Fibroblast of gingiva (primary cell): ENCODE measurements around the gene CXCR3.
"Not testable (repeated sequence)": the region's sequence is repeated elsewhere in the genome, so short reads cannot be mapped to it uniquely, and the experiment has no call there.

Source experiments
- DNase-seq: peaks from one replicate; pipeline ENCODE4 v3.0.0-alpha.2; 2011; ENCODE audit warnings: low read depth

Gene CXCR3

DNA sequence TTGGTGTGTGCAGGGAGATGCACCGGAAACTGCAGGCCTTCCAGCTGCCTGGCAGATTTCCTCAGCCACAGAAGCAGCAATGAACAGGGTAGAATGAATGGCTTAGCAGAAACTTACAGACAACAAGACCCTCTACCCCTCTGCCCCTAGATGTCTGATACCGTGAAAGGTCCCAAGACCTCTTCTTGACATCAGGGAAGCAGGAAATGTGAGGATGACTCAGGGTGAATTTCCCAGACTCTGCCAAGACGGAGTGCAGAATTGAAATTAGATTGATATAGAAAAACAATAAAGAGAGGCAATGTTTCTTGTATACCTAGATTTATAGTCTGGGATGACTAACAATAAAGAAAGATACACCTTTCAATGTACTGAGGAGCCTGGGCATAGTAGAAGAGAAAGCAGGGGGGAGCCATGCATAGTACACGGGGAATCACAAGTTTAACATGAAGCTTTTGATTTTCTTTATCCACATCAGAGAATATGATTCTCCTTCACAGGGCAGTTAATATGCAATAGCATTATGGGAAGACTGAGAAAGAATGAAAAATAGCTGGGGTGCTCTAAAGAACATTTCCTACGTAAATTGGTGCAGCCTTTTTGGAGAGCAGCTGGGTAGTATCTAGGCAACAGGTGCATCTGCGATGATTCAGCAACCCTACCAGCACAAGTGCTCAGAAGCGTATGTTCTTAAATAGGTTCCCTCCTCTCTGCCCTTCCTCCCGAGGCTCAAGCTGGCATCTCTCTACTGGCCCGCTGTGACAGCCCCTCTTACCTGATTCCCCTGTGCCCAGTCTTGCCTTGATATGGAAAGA is 18.3 kb upstream of the CXCR3 start:
- DNase-seq = no peak

DNA sequence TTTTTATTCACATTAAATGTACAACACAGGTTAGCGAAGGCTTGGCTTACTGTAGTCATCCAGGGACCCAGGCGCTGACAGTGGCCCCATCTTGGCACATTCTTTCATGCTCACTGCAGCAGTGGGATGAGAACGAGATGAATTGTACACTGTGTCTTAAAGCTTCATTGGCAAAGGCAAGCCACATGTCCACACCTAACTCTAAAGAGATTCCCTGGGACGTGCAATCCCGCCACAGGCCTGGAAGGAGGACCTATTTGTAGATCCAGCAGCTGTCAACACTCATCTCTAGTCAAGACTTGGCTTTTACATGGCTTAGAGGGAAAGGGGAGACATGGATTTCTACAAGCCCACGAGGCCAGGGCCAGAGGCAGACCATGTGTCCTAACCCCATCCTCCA is 16.1 kb upstream of the CXCR3 start:
- DNase-seq = no peak

DNA sequence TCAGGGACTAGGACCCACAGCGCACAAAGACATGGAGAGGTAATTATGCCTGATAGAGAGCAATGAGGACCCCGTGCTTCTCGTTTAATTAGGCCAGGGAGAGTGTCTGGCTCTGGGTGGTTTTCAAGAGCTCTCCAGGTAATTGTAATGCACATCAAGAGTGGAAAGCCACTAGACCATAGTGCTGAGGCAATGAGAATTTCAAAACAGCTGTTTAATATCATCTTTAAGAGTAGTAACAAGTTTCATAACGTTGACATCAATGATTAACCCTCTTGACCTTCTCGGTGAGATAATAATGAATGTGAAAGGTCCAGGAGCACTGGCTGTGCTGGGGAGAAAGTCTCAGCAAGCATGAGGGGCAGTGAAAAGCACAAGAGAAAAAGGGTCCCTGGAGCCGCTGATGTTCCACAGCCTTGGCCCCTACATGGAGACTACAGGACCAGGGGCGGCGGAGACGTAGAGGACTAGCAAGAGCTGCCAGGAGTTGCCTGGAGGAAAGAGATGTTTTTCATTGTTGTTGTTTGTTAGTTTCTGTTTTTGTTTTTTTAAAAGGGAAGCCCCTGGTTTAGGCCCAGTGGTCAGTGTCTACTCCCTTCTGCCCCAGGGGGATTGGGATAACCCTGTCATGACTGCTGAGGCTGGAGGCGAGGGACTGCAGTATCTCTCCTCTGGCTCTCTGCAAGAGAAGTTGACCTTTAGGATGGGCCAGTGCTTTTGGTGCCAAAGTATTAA is 14.8 kb upstream of the CXCR3 start:
- DNase-seq = no peak

DNA sequence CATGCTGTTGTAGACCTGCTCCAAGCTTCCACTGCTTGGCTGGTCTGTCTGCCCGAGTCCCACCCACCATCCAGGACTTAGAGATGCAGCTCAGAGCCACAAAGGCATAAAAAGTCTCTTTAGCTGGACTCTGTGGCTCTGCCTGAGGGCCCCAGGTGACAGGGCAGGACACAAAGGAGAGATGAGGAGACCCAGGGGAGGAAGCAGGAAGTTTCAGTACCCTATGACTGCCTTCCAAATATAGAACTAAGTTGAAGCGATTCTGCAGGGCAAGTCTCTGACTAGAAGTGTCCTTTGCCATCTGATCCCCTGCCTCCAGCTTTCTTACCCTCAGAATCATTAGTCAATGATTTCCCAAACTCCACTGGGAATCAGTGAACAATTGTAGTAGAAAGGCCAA is 11.2 kb upstream of the CXCR3 start:
- DNase-seq = no peak

DNA sequence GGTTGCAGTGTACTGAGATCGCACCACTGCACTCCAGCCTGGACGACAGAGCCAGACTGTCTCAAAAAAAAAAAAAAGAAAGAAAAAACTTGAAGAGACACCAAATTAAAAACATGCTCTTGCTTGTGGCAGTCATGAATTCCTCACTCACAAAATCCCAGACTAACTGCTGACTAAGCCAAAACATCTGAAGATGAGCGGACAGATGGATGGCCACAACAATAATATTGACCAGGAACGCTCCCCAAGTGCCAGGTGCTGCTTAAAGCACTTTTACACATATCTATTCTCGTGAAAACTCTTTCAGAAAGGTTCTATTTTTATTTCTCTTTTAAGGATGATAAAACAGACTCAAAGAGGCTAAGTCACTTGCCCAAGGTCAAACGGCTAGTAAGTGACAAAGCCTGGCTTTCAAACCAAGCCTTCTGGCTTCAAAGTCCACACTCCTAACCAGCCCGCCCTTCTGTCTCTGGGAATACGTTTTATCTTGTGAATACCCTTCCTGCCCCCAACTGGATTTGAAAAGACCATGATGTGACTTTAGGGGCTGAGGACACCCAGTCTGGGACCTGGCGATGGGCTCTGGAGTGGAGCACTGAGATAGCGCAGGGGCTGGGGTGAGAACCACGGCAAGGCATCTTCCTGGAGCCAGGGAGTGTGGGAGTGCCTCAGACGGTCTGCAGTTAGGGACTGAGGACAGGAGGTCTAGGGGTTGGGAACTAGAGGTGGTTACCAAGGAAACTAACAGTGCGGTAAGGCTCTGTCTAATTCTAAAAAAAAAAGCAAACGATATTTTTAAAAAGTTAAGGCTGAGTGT is 9.5 kb upstream of the CXCR3 start:
- peak; percentile 12 for DNase-seq

DNA sequence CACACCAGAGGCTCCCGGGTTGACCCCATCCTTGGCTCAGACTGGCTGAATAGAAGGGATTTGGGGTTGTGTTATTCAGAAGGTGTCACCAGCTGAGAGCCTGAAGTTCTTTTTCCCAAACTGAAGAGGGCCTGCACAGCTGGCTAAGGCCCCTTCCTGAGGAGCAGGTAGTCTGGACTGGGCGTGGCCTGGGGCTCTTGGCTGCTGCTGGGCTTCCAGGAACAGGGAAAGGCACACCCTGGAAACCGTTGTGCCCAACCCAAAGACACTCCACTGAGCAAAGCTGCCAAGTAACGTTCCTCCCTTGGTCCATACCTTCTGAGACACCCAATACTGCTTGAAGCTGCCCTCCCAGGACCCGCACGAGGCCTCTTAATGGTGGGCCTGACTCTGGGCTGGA is 8.3 kb upstream of the CXCR3 start:
- no peak for DNase-seq

DNA sequence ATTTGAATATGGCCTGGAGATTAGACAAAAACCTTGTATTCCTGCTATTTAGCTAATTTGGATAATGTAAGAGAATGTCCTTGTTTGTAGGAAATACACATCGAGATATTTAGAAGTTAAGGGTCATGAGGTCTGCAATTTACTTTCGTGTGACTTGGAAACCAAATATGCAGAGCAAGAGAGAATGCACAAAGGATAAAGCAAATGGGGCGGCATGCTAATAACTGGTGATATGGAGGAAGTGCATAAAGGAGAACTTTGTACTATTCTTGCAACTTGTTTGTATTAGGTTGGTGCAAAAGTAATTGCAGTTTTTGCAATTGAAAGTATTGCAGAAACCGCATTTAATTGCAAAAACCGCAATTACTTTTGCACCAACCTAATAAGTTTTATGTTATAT is 7.2 kb upstream of the CXCR3 start:
- DNase-seq = no peak

DNA sequence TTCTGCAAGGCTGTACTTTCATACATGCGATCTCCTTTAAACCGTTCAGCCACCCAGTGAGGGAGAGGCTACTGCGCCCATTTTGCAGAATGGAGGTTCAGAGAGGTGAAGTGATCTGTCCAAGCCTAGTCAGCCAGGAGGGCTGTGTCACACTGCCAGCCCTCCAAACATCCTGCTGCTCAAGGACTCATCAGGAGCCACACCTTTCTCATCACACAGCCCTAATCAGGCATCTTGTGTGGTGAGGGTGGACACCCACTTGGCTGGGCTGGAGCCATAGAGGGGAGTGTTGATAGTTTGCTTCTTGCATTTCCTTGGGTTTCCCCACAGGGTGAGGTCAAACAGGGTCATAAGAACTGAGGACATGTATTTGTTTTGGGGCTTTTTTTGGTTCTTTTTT is 5.4 kb upstream of the CXCR3 start:
- no peak for DNase-seq

DNA sequence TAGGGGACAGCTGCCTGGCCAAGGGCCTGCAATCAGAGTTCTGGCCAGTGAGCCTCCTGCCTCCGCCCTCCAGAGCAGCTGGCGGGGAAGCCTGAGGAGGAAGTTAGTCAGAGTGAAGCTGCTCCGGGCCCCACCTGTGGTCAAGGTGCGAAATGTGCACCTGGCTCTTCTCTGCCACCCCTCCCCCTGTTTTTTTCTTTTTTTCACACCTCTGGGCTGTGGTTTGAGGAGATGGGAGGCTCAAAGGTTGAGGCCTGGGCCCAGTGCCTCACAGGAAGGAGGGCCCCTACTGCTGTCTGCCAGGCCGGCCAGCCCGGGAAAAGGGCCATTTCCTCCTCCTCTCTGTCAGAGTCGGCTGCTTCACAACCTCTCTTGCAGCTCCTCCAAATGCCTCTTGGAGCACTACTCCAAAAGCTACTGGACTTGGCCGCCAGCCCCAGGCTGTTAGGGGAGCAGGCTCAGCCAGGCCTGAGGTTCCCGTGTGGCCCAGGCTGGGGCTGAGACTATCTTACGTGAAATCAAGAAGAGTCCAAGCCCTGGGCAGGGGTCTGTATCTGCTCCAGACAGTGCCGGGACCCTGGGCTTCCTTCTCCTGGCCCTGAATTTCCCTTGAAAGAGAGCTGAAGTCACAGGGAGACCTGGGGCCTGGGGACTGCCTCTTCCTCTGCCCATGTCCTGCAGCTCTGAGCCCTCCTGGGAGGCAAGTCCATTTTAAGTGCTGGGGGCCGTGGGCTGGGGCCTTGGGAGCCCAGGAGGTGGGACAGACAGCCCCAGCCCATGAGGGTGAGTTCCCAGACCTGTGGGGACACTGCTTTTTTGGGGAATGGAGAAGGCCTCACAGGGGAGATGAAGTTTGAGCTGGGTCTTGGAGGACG is 4.5 kb upstream of the CXCR3 start:
- DNase-seq = peak; percentile 56

DNA sequence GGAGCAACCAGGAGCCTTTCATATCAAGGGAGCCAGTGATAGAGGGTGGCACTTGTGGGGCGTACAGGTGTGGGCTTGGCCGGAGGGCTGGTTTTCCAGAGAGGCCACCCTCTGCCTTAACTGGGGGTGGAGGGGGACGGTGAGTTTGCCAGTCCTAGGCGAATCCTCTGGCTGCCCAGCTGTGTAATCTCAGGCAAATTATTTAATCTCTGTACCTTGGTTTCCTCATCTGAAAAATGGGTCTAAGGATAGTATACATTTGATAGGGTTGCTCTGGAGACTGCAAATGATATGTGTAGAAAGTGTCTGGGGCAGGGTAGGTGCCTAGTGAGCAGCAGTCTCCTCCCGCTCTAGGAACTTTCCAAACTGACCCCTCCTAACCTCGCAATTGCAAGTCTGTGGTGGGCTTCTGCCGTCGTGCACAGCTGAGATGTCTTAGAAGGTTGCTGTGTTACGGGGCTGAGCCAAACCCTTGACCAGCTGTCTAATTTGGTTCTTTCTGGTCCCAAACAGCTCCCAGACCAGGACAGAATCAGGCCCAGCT is 3.8 kb upstream of the CXCR3 start:
- DNase-seq = no peak

DNA sequence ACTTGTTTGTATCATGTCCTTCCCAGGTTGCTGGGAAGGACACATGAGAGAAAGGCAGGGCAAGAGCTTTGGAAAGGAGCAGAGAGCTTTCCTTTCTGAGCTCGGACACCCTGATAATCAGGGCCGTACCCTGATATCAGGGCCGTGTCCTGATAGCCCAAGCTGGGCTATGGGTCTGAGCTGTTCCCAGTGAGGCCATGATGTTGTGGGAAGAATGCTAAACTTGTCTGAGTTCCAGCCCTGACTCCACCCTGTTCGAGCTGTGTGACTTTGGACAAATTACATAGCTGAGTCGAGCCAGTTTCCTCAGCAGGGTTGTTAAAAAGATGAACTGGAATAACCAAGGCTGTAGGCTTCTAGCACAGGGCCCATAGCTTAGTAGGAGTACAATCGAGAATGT is 3.3 kb upstream of the CXCR3 start:
- peak; percentile 5 for DNase-seq

DNA sequence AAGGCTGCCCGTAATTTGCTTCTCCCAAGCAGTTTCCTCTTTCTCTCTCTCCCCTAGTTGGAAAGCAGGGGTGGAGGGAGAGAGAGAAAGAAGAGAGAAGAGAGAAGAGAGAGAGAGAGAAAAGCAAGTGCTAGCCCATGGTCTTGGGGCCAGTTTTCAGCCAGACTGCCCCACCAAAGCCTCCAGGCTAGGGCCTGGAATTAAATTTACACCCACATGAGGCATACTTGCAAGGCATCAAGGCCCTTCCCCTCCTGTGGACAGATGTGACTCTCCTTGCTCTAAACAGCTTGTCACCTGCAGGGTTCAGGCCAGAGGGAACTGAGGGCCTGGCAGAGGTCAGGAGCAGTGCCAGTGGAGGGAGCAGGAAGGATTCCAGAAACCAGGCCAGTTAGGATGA is 1.7 kb upstream of the CXCR3 start:
- no peak for DNase-seq

DNA sequence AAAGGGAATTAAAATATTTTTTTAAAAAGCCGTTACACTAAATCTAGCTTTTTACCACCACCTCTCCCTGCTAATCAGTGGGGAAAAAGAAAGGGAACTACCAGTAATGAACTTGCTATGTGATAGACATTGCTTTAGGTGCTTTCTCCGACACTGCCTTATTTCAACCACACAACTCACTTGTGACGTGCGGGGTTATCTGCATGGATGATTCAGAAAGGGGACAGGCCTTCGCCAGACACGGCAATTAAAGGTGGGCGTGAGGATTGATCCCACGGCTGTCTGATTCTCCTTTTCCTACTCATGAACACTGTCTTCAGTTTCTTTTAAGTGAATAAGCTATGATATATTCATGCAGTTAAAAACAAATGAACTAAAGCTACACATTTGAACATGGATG is 882 bp upstream of the CXCR3 start:
- DNase-seq = no peak

DNA sequence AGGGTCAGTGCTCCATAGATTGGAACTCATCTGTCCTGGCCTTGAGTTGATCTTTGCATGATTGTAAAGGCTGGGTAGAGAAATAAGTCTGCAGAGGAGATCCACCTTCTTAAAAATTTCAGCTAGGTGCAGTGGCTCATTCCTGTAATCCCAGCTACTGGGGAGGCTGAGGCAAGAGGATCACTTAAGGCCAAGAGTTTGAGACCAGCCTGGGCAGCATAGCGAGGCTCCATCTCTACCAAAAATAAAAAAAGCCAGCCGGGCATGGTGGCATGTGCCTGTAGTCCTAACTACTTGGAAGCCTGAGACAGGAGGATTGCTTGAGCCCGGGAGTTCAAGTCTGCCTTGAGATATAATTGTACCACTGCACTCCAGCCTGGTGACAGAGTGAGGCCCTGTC is 476 bp upstream of the CXCR3 start:
- no peak for DNase-seq

DNA sequence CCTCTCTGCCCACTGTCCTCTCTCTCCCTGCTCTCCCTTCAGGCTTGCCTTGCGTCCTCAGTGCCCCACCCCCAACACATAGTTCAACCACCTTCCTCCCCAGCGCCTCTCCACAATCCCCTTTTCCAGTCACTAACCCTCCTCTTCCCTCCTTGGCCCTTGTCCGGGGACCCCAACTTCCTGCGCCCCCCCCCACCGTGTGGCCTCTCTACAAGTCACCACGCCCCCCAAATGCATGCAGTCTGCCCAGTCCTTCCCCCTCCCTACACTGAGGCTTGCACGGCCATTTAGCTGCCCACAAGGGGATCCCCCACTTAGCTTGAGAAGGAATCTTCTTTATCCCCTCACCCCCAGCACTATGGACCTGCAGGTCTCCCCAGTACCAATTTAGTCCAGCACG is 569 bp downstream of the CXCR3 start:
- no peak for DNase-seq

DNA sequence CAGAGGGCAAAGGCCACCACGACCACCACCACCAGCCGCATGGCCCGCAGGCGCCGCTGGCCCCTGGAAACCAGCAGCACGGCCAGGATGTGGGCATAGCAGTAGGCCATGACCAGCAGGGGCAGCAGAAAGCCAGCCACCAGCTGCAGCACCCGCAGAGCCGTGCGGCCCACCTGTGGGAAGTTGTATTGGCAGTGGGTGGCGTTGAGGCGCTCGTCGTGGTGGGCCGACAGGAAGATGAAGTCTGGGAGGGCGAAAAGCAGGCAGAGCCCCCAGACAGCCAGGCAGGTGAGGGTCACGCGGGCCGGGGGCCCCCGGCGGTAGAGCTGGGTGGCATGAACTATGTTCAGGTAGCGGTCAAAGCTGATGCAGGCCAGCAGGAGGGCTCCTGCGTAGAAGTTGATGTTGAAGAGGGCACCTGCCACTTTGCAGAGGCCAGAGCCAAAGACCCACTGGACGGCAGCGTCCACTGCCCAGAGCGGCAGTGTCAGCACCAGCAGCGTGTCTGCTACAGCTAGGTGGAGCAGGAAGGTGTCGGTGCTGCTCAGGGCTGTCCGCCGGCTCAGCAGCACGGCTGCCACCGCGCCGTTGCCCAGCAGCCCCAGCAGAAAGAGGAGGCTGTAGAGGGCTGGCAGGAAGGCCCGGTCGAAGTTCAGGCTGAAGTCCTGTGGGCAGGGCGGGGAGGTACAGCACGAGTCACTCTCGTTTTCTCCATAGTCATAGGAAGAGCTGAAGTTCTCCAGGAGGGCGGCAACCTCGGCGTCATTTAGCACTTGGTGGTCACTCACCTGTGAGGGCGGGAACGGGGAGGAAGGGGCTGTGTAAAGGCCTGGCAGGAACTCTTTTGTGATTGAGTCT is 1.4 kb downstream of the CXCR3 start:
- DNase-seq = no peak

DNA sequence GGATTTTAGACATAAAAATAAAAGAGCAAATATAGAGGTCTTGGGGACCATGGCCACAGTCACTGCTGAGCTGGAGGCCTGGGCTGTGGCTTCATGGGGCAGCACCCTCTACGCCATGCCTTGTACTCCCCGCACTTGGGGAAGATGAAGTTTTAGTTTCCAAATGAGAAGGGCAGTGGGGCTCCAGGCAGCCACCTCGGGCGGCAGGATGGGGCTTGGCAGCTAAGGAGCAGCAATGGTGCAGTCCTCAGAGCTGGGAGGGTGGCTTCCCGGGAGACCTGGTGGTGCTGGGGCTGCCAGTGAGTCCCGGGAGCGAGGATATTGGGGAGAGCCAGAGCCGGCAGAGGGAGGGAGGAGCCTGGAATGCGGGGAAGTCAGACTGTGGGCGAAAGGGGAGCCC is 2.4 kb downstream of the CXCR3 start:
- no peak for DNase-seq

DNA sequence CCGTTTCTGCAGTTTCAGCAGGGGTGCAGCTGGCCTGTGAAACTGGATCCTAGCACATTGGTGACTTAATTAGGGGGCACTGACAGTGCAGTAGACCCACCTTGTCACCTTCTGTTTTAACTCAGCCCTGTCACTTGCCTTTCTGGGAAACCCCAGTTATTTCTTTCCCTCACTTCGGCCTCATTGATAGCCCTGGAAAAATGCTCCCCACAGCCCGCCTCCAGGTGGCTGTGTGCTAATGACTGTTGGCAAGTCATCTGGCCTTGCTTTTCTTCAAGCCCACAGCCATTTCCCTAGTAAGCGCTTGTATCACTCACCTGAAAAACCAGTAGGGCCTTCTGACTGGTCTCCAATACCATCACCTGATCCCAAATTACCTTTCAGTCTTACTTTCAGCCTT is 3.3 kb downstream of the CXCR3 start:
- DNase-seq = no peak

DNA sequence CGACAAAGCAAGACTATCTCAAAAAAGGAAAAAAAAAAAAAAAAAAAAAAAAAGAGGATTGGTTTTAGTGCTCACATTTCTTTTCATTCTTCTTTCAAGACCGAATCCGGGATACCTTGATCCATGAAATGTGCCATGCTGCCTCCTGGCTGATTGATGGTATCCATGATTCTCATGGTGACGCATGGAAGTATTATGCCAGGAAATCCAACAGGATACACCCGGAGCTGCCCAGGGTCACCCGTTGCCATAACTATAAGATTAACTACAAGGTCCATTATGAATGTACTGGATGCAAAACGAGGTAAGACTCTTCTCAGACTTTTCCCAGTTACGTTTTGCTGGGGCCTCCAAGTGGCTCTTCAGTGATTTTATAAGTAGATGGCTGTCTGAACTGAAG is 6.1 kb downstream of the CXCR3 start:
- no peak for DNase-seq

DNA sequence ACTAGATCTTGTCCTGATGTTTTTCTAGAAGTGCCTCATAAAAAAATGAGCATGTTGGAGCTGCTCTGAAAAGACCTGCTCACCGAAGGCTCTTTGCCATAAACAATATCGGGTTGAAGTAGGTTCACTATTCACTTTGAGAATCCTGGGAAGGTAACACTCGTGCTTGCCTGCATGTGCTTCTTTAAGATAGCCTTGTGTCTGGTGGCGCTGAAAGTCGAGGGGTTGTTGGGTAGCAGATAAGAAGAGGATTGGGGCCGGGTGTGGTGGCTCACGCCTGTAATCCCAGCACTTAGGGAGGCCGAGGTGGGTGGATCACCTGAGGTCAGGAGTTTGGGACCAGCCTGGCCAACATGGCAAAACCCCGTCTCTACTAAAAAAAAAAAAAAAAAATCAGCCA is 6.6 kb downstream of the CXCR3 start:
- not testable (repeated sequence) for DNase-seq
